SK-N-SH treated with all-trans-retinoic acid at 6 μM for 48 hours (cell line): ENCODE measurements around the gene AUTS2.

Experiments
- ATAC-seq: fragments of 200-7000 bp; cut with Tn5 transposase; 3 replicates; pipeline ENCODE4 v1.9.1; 2020; ENCODE audit warnings: mild to moderate bottlenecking, moderate library complexity
- ARNTL ChIP-seq: fragments of 450-650 bp; formaldehyde crosslinking; IDR thresholded peaks from 2 replicates; pipeline ENCODE4 v1.5.0; 2020; ENCODE audit warnings: low read depth, mild to moderate bottlenecking, moderate library complexity, borderline replicate concordance
- BACH2 ChIP-seq: fragments of 250-450 bp; sonication (Bioruptor Pico); IDR thresholded peaks from 2 replicates; pipeline ENCODE4 v1.9.0; 2021; ENCODE audit warnings: mild to moderate bottlenecking, borderline replicate concordance
- CSDC2 ChIP-seq: fragments of 250-450 bp; sonication (Bioruptor Pico); IDR thresholded peaks from 2 replicates; pipeline ENCODE4 v1.5.0; 2020; ENCODE audit warnings: mild to moderate bottlenecking, moderate library complexity
- GLIS3 ChIP-seq: fragments of 250-450 bp; sonication (Bioruptor Pico); IDR thresholded peaks from 2 replicates; pipeline ENCODE4 v1.5.0; 2020; ENCODE audit warnings: mild to moderate bottlenecking, moderate library complexity
- ISL1 ChIP-seq: fragments of 250-450 bp; sonication (Bioruptor Pico); IDR thresholded peaks from 2 replicates; pipeline ENCODE4 v2.1.2; 2022; ENCODE audit warnings: mild to moderate bottlenecking, moderate library complexity
- OSR1 ChIP-seq: fragments of 250-450 bp; sonication (Bioruptor Pico); IDR thresholded peaks from 2 replicates; pipeline ENCODE4 v1.8.0; 2022; ENCODE audit warnings: moderate library complexity, mild to moderate bottlenecking, inconsistent platforms
- PPARA ChIP-seq: fragments of 250-450 bp; sonication (Bioruptor Pico); IDR thresholded peaks from 2 replicates; pipeline ENCODE4 v1.5.0; 2020; ENCODE audit warnings: mild to moderate bottlenecking, borderline replicate concordance
- SNAI2 ChIP-seq: fragments of 250-450 bp; sonication (Bioruptor Pico); IDR thresholded peaks from 2 replicates; pipeline ENCODE4 v1.5.0; 2020; ENCODE audit warnings: mild to moderate bottlenecking, moderate library complexity
- TCF4 ChIP-seq: fragments of 250-450 bp; sonication (Bioruptor Pico); IDR thresholded peaks from 2 replicates; pipeline ENCODE4 v1.8.0; 2021; ENCODE audit warnings: mild to moderate bottlenecking, moderate library complexity, borderline replicate concordance
- TOX ChIP-seq: fragments of 250-450 bp; sonication (Bioruptor Pico); IDR thresholded peaks from 2 replicates; pipeline ENCODE4 v1.8.0; 2021; ENCODE audit warnings: mild to moderate bottlenecking, moderate library complexity, borderline replicate concordance
- ZC3H10 ChIP-seq: fragments of 250-450 bp; sonication (Bioruptor Pico); IDR thresholded peaks from 2 replicates; pipeline ENCODE4 v1.5.1; 2021; ENCODE audit warnings: mild to moderate bottlenecking, moderate library complexity
- ZFP3 ChIP-seq: fragments of 250-450 bp; sonication (Bioruptor Pico); IDR thresholded peaks from 2 replicates; pipeline ENCODE4 v1.5.0; 2020; ENCODE audit warnings: mild to moderate bottlenecking, moderate library complexity
- ZFP30 ChIP-seq: fragments of 450-650 bp; formaldehyde crosslinking; IDR thresholded peaks from 2 replicates; pipeline ENCODE4 v1.5.0; 2022; ENCODE audit warnings: mild to moderate bottlenecking, moderate library complexity
- ZNF565 ChIP-seq: fragments of 450-650 bp; formaldehyde crosslinking; conservative IDR thresholded peaks from 2 replicates; pipeline ENCODE4 v1.5.0; 2020; ENCODE audit warnings: low read depth, mild to moderate bottlenecking, moderate library complexity
- ZNF70 ChIP-seq: fragments of 450-650 bp; formaldehyde crosslinking; IDR thresholded peaks from 2 replicates; pipeline ENCODE4 v1.5.0; 2020; ENCODE audit warnings: mild to moderate bottlenecking, moderate library complexity
- ZNF8 ChIP-seq: fragments of 450-650 bp; formaldehyde crosslinking; IDR thresholded peaks from 2 replicates; pipeline ENCODE4 v1.5.0; 2020; ENCODE audit warnings: mild to moderate bottlenecking, moderate library complexity
- TF ChIP-seq, protein P1 (sequence below): fragments of 250-450 bp; sonication (Bioruptor Pico); IDR thresholded peaks from 2 replicates; pipeline ENCODE4 v1.5.1; 2021; ENCODE audit warnings: mild to moderate bottlenecking, moderate library complexity
- TF ChIP-seq, protein P2 (sequence below): fragments of 250-450 bp; sonication (Bioruptor Pico); IDR thresholded peaks from 2 replicates; pipeline ENCODE4 v1.5.1; 2020; ENCODE audit warnings: low read depth, mild to moderate bottlenecking, moderate library complexity
- TF ChIP-seq, protein P3 (sequence below): fragments of 250-450 bp; sonication (Bioruptor Pico); IDR thresholded peaks from 2 replicates; pipeline ENCODE4 v1.5.0; 2020; ENCODE audit warnings: mild to moderate bottlenecking, moderate library complexity
- TF ChIP-seq, protein P4 (sequence below): fragments of 250-450 bp; sonication (Bioruptor Pico); IDR thresholded peaks from 2 replicates; pipeline ENCODE4 v1.8.0; 2020; ENCODE audit warnings: mild to moderate bottlenecking, moderate library complexity, borderline replicate concordance
- TF ChIP-seq, protein P5 (sequence below): fragments of 250-450 bp; sonication (Bioruptor Pico); IDR thresholded peaks from 2 replicates; pipeline ENCODE4 v1.8.0; 2021; ENCODE audit warnings: low read depth, mild to moderate bottlenecking, moderate library complexity, borderline replicate concordance

The AUTS2 gene

DNA sequence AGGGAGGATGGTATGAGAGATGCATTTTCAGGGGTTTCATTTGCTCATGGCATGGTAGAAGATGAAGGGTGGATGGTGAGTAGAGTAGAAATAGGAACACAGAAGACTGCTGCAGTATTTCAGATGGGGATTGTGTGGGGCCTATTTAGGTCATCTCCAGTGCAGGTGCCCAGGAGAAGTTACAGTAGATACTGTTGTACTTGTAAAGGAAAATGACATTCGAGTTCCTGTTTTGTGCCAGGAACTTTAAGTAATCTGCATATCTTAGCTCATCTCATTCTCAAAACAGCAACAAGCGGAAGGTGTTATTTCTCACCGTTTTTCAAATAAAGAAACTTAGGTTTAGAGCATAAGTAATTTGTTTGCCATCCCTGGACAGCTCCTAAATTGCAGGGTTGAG is 156.2 kb downstream of the AUTS2 start:
- no peak for ATAC-seq
- TF ChIP-seq TOX (CRISPR knock-in tag), result no peak
- TF ChIP-seq SNAI2 (CRISPR knock-in tag), result no peak
- TF ChIP-seq, protein P1, sequence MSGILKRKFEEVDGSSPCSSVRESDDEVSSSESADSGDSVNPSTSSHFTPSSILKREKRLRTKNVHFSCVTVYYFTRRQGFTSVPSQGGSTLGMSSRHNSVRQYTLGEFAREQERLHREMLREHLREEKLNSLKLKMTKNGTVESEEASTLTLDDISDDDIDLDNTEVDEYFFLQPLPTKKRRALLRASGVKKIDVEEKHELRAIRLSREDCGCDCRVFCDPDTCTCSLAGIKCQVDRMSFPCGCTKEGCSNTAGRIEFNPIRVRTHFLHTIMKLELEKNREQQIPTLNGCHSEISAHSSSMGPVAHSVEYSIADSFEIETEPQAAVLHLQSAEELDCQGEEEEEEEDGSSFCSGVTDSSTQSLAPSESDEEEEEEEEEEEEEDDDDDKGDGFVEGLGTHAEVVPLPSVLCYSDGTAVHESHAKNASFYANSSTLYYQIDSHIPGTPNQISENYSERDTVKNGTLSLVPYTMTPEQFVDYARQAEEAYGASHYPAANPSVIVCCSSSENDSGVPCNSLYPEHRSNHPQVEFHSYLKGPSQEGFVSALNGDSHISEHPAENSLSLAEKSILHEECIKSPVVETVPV (CRISPR knock-in tag), result no peak
- no peak for TF ChIP-seq BACH2 (CRISPR knock-in tag)
- no peak for TF ChIP-seq ZNF8 (CRISPR knock-in tag)
- TF ChIP-seq ARNTL, result no peak
- no peak for TF ChIP-seq PPARA
- TF ChIP-seq, protein P2, sequence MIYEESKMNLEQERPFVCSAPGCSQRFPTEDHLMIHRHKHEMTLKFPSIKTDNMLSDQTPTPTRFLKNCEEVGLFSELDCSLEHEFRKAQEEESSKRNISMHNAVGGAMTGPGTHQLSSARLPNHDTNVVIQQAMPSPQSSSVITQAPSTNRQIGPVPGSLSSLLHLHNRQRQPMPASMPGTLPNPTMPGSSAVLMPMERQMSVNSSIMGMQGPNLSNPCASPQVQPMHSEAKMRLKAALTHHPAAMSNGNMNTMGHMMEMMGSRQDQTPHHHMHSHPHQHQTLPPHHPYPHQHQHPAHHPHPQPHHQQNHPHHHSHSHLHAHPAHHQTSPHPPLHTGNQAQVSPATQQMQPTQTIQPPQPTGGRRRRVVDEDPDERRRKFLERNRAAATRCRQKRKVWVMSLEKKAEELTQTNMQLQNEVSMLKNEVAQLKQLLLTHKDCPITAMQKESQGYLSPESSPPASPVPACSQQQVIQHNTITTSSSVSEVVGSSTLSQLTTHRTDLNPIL (CRISPR knock-in tag), result no peak
- TF ChIP-seq, protein P3, sequence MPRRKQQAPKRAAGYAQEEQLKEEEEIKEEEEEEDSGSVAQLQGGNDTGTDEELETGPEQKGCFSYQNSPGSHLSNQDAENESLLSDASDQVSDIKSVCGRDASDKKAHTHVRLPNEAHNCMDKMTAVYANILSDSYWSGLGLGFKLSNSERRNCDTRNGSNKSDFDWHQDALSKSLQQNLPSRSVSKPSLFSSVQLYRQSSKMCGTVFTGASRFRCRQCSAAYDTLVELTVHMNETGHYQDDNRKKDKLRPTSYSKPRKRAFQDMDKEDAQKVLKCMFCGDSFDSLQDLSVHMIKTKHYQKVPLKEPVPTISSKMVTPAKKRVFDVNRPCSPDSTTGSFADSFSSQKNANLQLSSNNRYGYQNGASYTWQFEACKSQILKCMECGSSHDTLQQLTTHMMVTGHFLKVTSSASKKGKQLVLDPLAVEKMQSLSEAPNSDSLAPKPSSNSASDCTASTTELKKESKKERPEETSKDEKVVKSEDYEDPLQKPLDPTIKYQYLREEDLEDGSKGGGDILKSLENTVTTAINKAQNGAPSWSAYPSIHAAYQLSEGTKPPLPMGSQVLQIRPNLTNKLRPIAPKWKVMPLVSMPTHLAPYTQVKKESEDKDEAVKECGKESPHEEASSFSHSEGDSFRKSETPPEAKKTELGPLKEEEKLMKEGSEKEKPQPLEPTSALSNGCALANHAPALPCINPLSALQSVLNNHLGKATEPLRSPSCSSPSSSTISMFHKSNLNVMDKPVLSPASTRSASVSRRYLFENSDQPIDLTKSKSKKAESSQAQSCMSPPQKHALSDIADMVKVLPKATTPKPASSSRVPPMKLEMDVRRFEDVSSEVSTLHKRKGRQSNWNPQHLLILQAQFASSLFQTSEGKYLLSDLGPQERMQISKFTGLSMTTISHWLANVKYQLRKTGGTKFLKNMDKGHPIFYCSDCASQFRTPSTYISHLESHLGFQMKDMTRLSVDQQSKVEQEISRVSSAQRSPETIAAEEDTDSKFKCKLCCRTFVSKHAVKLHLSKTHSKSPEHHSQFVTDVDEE, result no peak
- TF ChIP-seq ISL1 (CRISPR knock-in tag), result no peak
- TF ChIP-seq ZC3H10, result no peak
- no peak for TF ChIP-seq ZFP30
- TF ChIP-seq, protein P4, sequence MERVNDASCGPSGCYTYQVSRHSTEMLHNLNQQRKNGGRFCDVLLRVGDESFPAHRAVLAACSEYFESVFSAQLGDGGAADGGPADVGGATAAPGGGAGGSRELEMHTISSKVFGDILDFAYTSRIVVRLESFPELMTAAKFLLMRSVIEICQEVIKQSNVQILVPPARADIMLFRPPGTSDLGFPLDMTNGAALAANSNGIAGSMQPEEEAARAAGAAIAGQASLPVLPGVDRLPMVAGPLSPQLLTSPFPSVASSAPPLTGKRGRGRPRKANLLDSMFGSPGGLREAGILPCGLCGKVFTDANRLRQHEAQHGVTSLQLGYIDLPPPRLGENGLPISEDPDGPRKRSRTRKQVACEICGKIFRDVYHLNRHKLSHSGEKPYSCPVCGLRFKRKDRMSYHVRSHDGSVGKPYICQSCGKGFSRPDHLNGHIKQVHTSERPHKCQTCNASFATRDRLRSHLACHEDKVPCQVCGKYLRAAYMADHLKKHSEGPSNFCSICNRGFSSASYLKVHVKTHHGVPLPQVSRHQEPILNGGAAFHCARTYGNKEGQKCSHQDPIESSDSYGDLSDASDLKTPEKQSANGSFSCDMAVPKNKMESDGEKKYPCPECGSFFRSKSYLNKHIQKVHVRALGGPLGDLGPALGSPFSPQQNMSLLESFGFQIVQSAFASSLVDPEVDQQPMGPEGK (CRISPR knock-in tag), result no peak
- TF ChIP-seq, protein P5, sequence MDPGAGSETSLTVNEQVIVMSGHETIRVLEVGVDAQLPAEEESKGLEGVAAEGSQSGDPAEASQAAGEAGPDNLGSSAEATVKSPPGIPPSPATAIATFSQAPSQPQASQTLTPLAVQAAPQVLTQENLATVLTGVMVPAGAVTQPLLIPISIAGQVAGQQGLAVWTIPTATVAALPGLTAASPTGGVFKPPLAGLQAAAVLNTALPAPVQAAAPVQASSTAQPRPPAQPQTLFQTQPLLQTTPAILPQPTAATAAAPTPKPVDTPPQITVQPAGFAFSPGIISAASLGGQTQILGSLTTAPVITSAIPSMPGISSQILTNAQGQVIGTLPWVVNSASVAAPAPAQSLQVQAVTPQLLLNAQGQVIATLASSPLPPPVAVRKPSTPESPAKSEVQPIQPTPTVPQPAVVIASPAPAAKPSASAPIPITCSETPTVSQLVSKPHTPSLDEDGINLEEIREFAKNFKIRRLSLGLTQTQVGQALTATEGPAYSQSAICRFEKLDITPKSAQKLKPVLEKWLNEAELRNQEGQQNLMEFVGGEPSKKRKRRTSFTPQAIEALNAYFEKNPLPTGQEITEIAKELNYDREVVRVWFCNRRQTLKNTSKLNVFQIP, result no peak
- no peak for TF ChIP-seq ZFP3 (CRISPR knock-in tag)
- no peak for TF ChIP-seq ZNF565 (CRISPR knock-in tag)
- no peak for TF ChIP-seq ZNF70 (CRISPR knock-in tag)
- TF ChIP-seq CSDC2 (CRISPR knock-in tag), result no peak
- TF ChIP-seq GLIS3 (CRISPR knock-in tag), result no peak

DNA sequence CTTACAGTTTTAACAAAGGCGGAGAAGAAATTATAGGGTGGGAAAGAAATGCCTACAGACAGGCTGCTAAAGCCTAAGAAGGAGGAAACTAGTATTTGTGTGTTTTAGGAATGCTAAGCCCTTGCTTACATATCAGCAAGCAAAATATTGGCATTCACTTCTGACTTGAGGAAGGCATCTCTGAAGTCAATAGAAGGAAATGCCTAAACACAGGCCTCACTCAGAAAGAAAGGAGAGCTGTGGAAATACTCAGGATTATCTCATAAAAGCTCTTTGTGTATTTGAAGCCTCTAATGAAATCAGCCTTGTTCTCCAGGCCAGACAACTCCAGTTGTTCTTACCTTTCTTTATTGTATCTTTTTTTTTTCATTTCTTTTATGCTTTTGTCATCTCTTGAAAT is 158.0 kb downstream of the AUTS2 start:
- no peak for ATAC-seq
- no peak for TF ChIP-seq SNAI2 (CRISPR knock-in tag)
- TF ChIP-seq OSR1 (CRISPR knock-in tag), result no peak
- TF ChIP-seq TCF4 (CRISPR knock-in tag), result no peak
- no peak for TF ChIP-seq ZFP3 (CRISPR knock-in tag)
- TF ChIP-seq, protein P4 (CRISPR knock-in tag), result no peak
- TF ChIP-seq, protein P2 (CRISPR knock-in tag), result no peak
- TF ChIP-seq CSDC2 (CRISPR knock-in tag), result no peak
